Body of pancreas (tissue), 4 donors: ENCODE data around the gene MTF1. TPM values are rescaled to one million over a fixed set of nuclear protein-coding genes. Genes with fewer than 3 reads are reported as not detected.

ENCODE experiments used
- ATAC-seq: fragments of 150-250 bp; one replicate; pipeline ENCODE4 v1.9.1; 2016
- DNase-seq, 4 donors: peaks; one replicate each; pipeline ENCODE4 v3.0.0-alpha.2; 2019
- H3K27ac ChIP-seq, 4 donors: fragments of 200-600 bp; sonication (generic); 1 replicate in 3 of 4; 2 replicates in 1 of 4; pipeline versions ENCODE4 v1.5.1 to v1.6.1; 2016 to 2019; ENCODE audit warnings: mild to moderate bottlenecking in 1 of 4, mixed read lengths in 1 of 4, moderate library complexity in 1 of 4
- H3K27me3 ChIP-seq, 2 donors: fragments of 200-600 bp; sonication (generic); one replicate each; pipeline ENCODE4 v1.6.0; 2016; ENCODE audit warnings: mild to moderate bottlenecking in 1 of 2
- H3K36me3 ChIP-seq, 2 donors: fragments of 200-600 bp; sonication (generic); replicated peaks in 1 of 2; 2 replicates each; pipeline ENCODE4 v1.5.1; 2016; ENCODE audit warnings: low read depth in 2 of 2; ENCODE audit not compliant: insufficient read depth in 1 of 2
- H3K4me1 ChIP-seq: fragments of 200-600 bp; sonication (generic); one replicate; pipeline ENCODE4 v1.6.0; 2016
- H3K4me3 ChIP-seq, 2 donors: fragments of 200-600 bp; sonication (generic); 1 replicate in 1 of 2; 2 replicates in 1 of 2; pipeline ENCODE4 v1.5.1; 2016 to 2019
- H3K9me3 ChIP-seq, 3 donors: fragments of 200-600 bp; sonication (generic); 1 replicate in 2 of 3; 2 replicates in 1 of 3; pipeline ENCODE4 v1.5.1; 2016
- CTCF ChIP-seq, 7 experiments: fragments of 450-650 bp in 4 of 7; fragments of 200-600 bp in 3 of 7; sonication (generic) in 3 of 7; IDR thresholded peaks; one replicate each; pipeline ENCODE4 v1.5.1; 2016 to 2019; ENCODE audit warnings: antibody characterized with exemption in 7 of 7
- POLR2A ChIP-seq, 3 donors: fragments of 450-650 bp; IDR thresholded peaks; one replicate each; pipeline ENCODE4 v1.6.1; 2016; ENCODE audit warnings: antibody characterized with exemption in 3 of 3, mild to moderate bottlenecking in 2 of 3
- WGBS, 2 donors: methylation state at CpG; one replicate each; pipeline ENCODE4 v1.1.5; 2017; 5-methylcytosine and 5-hydroxymethylcytosine counted together
- intact Hi-C: fragments of 100-400 bp; cut with DNase I; formaldehyde crosslinking; loops from one replicate; pipeline ENCODE4 v1.15.1; 2023
- total RNA-seq, 2 donors: library from RNA; depleted of rRNA; stranded (reverse); fragments of >200 nt; gene quantifications; one replicate each; pipeline ENCODE4 v1.1.0, GENCODE V29; 2016

The MTF1 gene
- total RNA-seq, 2 donors from 2014 or later: 1.3 to 3.9 TPM

- no peak overlapping the region for H3K4me3 ChIP-seq
- H3K27me3 ChIP-seq: no peaks in the 10 kb centered on the region
- no peaks in the 10 kb centered on the region for H3K9me3 ChIP-seq
- H3K27ac ChIP-seq: no peak overlapping the region
- no peak for DNase-seq
- H3K36me3 ChIP-seq: peaks cover 0 to 20% of the 10 kb centered on the region in 2 donors
- ATAC-seq: no peak
- H3K4me1 ChIP-seq: no peaks in the 10 kb centered on the region
- TF ChIP-seq CTCF (IDR thresholded peaks at IDR 0.05) (no peak), POLR2A (IDR thresholded peaks at IDR 0.05) (no peak)
- intact Hi-C loops: no loop called here
- WGBS, 2 donors: 73 to 81% methylated on average over 2 of the region's 2 CpGs
Measured at GRCh38 chr1:37868466-37868865, 9.1 kb upstream of the MTF1 start.

- Histone ChIP-seq H3K27me3 (no peaks in the 10 kb centered on the region), H3K4me3 (no peak overlapping the region), H3K27ac (no peak overlapping the region), H3K4me1 (no peaks in the 10 kb centered on the region), H3K36me3 (peaks cover 0 to 14% of the 10 kb centered on the region in 2 donors), H3K9me3 (no peaks in the 10 kb centered on the region)
- WGBS, 2 donors: 85 to 96% methylated on average over 6 of the region's 6 CpGs
- TF ChIP-seq POLR2A (IDR thresholded peaks at IDR 0.05) (no peak), CTCF (IDR thresholded peaks at IDR 0.05) (no peak)
- DNase-seq (no peak), ATAC-seq (no peak)
- intact Hi-C loops: no loop called here
Measured at GRCh38 chr1:37867784-37868183, 8.4 kb upstream of the MTF1 start.

- TF ChIP-seq POLR2A (IDR thresholded peaks at IDR 0.05) (no peak), CTCF (IDR thresholded peaks at IDR 0.05) (no peak)
- intact Hi-C loops: no loop called here
- Histone ChIP-seq H3K36me3 (peaks cover 0 to 11% of the 10 kb centered on the region in 2 donors), H3K27me3 (no peaks in the 10 kb centered on the region), H3K4me1 (no peaks in the 10 kb centered on the region), H3K27ac (no peak overlapping the region), H3K4me3 (no peak overlapping the region), H3K9me3 (no peaks in the 10 kb centered on the region)
- no peak for ATAC-seq
- no peak for DNase-seq
- 83 to 94% methylated on average over 1 of the region's 1 CpG for WGBS, 2 donors
Measured at GRCh38 chr1:37866491-37866890, 7.1 kb upstream of the MTF1 start.

- no peaks in the 10 kb centered on the region for H3K27me3 ChIP-seq
- no peaks in the 10 kb centered on the region for H3K9me3 ChIP-seq
- H3K27ac ChIP-seq: no peak overlapping the region
- no peak for TF ChIP-seq POLR2A (IDR thresholded peaks at IDR 0.05)
- no peak for TF ChIP-seq CTCF (IDR thresholded peaks at IDR 0.05)
- peaks cover under 1% of the 10 kb centered on the region for H3K4me1 ChIP-seq
- no peak overlapping the region for H3K4me3 ChIP-seq
- peaks cover 0 to 10% of the 10 kb centered on the region in 2 donors for H3K36me3 ChIP-seq
- DNase-seq (no peak), ATAC-seq (no peak)
- intact Hi-C loops: no loop called here
- WGBS, 2 donors: 86 to 91% methylated on average over 5 to 6 of the region's 6 CpGs
Measured at GRCh38 chr1:37865348-37866120, 6.1 kb upstream of the MTF1 start.

- intact Hi-C loops: no loop called here
- Histone ChIP-seq H3K36me3 (peaks cover 0 to 4% of the 10 kb centered on the region in 2 donors), H3K4me3 (no peak overlapping the region), H3K27ac (no peak overlapping the region), H3K4me1 (peaks cover 17% of the 10 kb centered on the region), H3K9me3 (no peaks in the 10 kb centered on the region), H3K27me3 (no peaks in the 10 kb centered on the region)
- ATAC-seq (no peak), DNase-seq (no peak)
- TF ChIP-seq POLR2A (IDR thresholded peaks at IDR 0.05) (no peak), CTCF (IDR thresholded peaks at IDR 0.05) (no peak)
- WGBS, 2 donors: 56 to 71% methylated on average over 3 of the region's 3 CpGs
Measured at GRCh38 chr1:37862330-37862729, 2.9 kb upstream of the MTF1 start.
